GM12875 (cell line): Measurements from ENCODE around the gene IBTK.
"Not testable (repeated sequence)": the region's sequence is repeated elsewhere in the genome, so short reads cannot be mapped to it uniquely, and the experiment has no call there.

ENCODE experiments used
- H3K4me3 ChIP-seq: one replicate; pipeline ENCODE4 v1.5.1; 2011; ENCODE audit warnings: low read depth, low read length, control low read depth
- CTCF ChIP-seq: IDR thresholded peaks from 2 replicates; pipeline ENCODE4 v1.5.1; 2011; ENCODE audit warnings: low read depth, mild to moderate bottlenecking, control low read depth, inconsistent platforms, low read length, moderate library complexity, borderline replicate concordance; ENCODE audit not compliant: insufficient read depth

IBTK gene

GRCh38 chr6:82247505-82248272 is at the start of gene IBTK:
TSS of gene IBTK (minus strand) at chr6:82247744. CDS start at chr6:82240486, 7,258 bp downstream.
- no peak for TF ChIP-seq CTCF
- H3K4me3 ChIP-seq, result peak within 1 kb of the TSS; percentile 68

GRCh38 chr6:82283771-82284410 is 36.3 kb upstream of the IBTK start:
- no peak overlapping the region for H3K4me3 ChIP-seq
- TF ChIP-seq CTCF, result no peak

GRCh38 chr6:82281550-82281949 is 34.0 kb upstream of the IBTK start:
- not testable (repeated sequence) for H3K4me3 ChIP-seq

GRCh38 chr6:82277686-82278085 is 30.1 kb upstream of the IBTK start:
- no peak for TF ChIP-seq CTCF
- H3K4me3 ChIP-seq, result no peak overlapping the region

GRCh38 chr6:82275686-82276085 is 28.1 kb upstream of the IBTK start:
- H3K4me3 ChIP-seq, result no peak overlapping the region
- no peak for TF ChIP-seq CTCF

GRCh38 chr6:82273295-82273694 is 25.8 kb upstream of the IBTK start:
- no peak for TF ChIP-seq CTCF
- H3K4me3 ChIP-seq, result no peak overlapping the region

GRCh38 chr6:82270881-82271635 is 23.5 kb upstream of the IBTK start:
- no peak overlapping the region for H3K4me3 ChIP-seq
- TF ChIP-seq CTCF, result peak; percentile 9; the same call in 1 of the 2 replicates
